ENCODE measurements around the gene FXYD5.

FXYD5 gene

GRCh38 chr19:35213663-35214632, 59.4 kb downstream of the FXYD5 start:
- TF ChIP-seq, protein P1, sequence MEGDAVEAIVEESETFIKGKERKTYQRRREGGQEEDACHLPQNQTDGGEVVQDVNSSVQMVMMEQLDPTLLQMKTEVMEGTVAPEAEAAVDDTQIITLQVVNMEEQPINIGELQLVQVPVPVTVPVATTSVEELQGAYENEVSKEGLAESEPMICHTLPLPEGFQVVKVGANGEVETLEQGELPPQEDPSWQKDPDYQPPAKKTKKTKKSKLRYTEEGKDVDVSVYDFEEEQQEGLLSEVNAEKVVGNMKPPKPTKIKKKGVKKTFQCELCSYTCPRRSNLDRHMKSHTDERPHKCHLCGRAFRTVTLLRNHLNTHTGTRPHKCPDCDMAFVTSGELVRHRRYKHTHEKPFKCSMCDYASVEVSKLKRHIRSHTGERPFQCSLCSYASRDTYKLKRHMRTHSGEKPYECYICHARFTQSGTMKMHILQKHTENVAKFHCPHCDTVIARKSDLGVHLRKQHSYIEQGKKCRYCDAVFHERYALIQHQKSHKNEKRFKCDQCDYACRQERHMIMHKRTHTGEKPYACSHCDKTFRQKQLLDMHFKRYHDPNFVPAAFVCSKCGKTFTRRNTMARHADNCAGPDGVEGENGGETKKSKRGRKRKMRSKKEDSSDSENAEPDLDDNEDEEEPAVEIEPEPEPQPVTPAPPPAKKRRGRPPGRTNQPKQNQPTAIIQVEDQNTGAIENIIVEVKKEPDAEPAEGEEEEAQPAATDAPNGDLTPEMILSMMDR (IDR thresholded peaks at IDR 0.05; ENCODE audit: low read depth, low read length, missing control alignments) = no peak
- in situ Hi-C loops (cut with HindIII; ENCODE audit: low pct_ligation_motif_present, low sequenced_read_pairs) = no loop called here
- no peak overlapping the region for H3K4me3 ChIP-seq (ENCODE audit: low read depth, low read length)
- H3K27ac ChIP-seq = no peak overlapping the region
- no peaks in the 10 kb centered on the region for H3K36me3 ChIP-seq (replicated peaks)
- no peaks in the 10 kb centered on the region for H3K27me3 ChIP-seq (replicated peaks)
- peak; percentile 77 for DNase-seq

- Histone ChIP-seq H3K27ac (no peak overlapping the region), H3K27me3 (replicated peaks) (no peaks in the 10 kb centered on the region), H3K36me3 (replicated peaks) (no peaks in the 10 kb centered on the region), H3K4me3 (ENCODE audit: low read depth, low read length) (no peak overlapping the region)
- TF ChIP-seq, protein P1 (IDR thresholded peaks at IDR 0.05; ENCODE audit: low read depth, low read length, missing control alignments) = no peak
- no peak for DNase-seq
- in situ Hi-C loops (cut with HindIII; ENCODE audit: low pct_ligation_motif_present, low sequenced_read_pairs) = no loop called here
Observed at GRCh38 chr19:35214766-35215422, 60.4 kb downstream of the FXYD5 start.

- Histone ChIP-seq H3K27me3 (replicated peaks) (no peaks in the 10 kb centered on the region), H3K4me3 (ENCODE audit: low read depth, low read length) (no peak overlapping the region), H3K27ac (no peak overlapping the region), H3K36me3 (replicated peaks) (no peaks in the 10 kb centered on the region)
- in situ Hi-C loops (cut with HindIII; ENCODE audit: low pct_ligation_motif_present, low sequenced_read_pairs) = no loop called here
- TF ChIP-seq, protein P1 (IDR thresholded peaks at IDR 0.05; ENCODE audit: low read depth, low read length, missing control alignments) = no peak
- DNase-seq = no peak
Observed at GRCh38 chr19:35216016-35216832, 61.7 kb downstream of the FXYD5 start.

DNA sequence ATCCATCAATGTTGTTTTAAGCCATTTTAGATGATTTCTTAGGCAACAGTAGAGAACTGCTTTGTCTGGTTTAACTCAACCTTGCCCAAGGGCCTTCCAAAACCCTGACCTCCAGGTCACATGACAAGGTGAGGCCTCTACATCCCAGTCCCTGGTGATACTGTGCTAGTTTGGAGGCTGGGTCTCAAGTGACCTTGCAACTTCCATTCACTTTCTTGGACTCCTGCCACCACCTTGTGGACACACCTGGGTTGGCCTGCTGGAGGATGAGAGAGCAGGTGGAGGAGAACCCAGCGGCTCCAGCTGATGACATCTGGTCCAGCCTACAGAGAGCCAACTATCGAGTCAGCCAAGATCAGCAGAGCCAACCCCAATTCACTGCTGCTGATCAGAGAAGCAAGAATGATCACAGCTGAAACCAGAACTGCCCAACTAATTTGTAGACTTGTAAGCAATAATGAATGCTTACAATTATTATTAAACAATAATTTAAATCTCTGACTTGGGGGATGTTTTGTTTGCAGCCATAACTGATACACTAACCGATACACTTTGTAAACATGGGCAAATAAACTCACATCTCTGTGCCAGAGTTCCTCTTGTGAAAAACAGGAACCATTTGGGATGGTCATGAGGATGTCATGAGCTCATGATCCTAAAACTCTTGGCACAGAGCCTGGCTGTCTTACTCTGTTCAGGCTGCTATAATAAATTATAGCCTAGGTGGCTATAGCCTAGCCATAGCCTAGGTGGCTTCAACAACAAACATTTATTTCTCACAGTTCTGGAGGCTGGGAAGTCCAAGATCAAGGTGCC, 62.5 kb downstream of the FXYD5 start:
- H3K27ac ChIP-seq = no peak overlapping the region
- in situ Hi-C loops (cut with HindIII; ENCODE audit: low pct_ligation_motif_present, low sequenced_read_pairs) = no loop called here
- TF ChIP-seq, protein P1 (IDR thresholded peaks at IDR 0.05; ENCODE audit: low read depth, low read length, missing control alignments) = no peak
- no peak overlapping the region for H3K4me3 ChIP-seq (ENCODE audit: low read depth, low read length)
- DNase-seq = no peak
- no peaks in the 10 kb centered on the region for H3K27me3 ChIP-seq (replicated peaks)
- no peaks in the 10 kb centered on the region for H3K36me3 ChIP-seq (replicated peaks)

- no peak for DNase-seq
- no peaks in the 10 kb centered on the region for H3K36me3 ChIP-seq (replicated peaks)
- TF ChIP-seq, protein P1 (IDR thresholded peaks at IDR 0.05; ENCODE audit: low read depth, low read length, missing control alignments) = no peak
- H3K27me3 ChIP-seq (replicated peaks) = no peaks in the 10 kb centered on the region
- in situ Hi-C loops (cut with HindIII; ENCODE audit: low pct_ligation_motif_present, low sequenced_read_pairs) = no loop called here
- H3K27ac ChIP-seq = no peak overlapping the region
- H3K4me3 ChIP-seq (ENCODE audit: low read depth, low read length) = no peak overlapping the region
Observed at GRCh38 chr19:35217649-35217990, 63.1 kb downstream of the FXYD5 start.

Measured in brain microvascular endothelial cell (primary cell).